ENCODE data around the gene FAAH.

DNA sequence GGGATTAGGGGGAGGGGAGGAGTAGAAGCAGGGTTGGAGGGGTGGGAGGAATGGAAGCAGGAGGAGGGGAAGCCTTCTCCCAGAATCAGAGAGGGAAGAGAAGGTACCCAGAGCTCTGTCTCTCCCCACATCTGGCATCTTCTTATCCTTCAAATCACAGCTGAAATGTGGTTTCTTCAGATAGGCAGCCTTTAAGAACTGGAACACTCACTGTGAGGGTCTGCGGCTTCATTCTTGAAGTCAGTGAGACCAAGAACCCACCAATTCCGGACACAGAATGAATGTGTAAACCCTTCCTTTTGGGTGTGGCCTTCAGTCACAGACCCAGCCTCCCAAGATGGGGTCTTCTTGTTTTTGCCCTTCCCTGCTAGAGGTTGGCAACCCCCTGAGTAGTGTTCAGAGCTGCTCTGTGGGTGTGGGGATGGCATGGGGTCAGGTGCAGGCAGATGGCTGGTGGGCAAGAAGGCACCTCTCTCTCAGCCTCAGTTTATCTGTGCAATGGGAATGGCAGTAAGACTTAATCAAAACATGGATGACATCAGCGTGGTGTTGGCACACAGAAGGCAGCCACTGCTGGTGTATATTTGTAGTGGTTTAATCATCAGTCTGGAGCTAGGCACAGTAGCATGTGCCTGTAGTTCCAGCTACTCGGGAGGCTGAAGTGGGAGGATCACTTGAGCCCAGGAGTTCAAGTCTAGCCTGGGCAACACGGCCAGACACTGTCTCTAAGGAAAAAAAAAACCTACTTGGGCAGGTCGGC is 7.2 kb downstream of the FAAH start:
- TF ChIP-seq CTCF (conservative IDR thresholded peaks at IDR 0.05 in 1 of 2, IDR thresholded peaks at IDR 0.05 in 1 of 2; ENCODE audit: low read depth in 1 of 2, low read length in 2 of 2) (no peak), EZH2 (IDR thresholded peaks at IDR 0.05; ENCODE audit: low read length, missing control alignments) (no peak)
